Pons (tissue), 1 donor: Measurements from ENCODE around the gene NGFR.

Source experiments
- DNase-seq: peaks from one replicate; pipeline ENCODE4 v3.0.0-alpha.2; 2016; ENCODE audit warnings: low spot score

Gene NGFR

GRCh38 chr17:49494986-49495841 lies at the start of gene NGFR:
Gene NGFR (plus strand): TSS chr17:49495293. CDS start chr17:49495418, 125 bp downstream.
- peak; percentile 48 for DNase-seq

GRCh38 chr17:49445591-49445990 lies 49.5 kb upstream of the NGFR start:
- no peak for DNase-seq

- DNase-seq, result no peak
Measured at GRCh38 chr17:49447628-49448302, 47.3 kb upstream of the NGFR start.

DNA sequence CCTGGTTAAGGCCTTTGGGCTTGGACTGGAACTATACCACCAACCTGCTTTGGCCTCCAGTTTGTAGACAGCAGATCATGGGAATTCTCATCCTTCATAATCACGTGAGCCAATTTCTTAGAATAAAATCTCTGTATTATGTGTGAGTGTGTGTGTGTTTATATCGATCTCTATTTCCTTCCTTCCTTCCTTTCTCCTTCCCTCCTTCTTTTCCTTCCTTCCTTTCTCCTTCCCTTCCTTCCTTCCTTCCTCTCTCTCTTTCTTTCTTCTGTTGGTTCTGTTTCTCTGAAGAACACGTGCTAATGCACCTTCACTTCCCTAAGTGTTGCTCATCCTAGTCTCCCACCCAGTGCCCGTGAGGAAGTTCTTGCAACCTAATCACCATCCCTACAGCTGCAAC lies 44.9 kb upstream of the NGFR start:
- no peak for DNase-seq

DNA sequence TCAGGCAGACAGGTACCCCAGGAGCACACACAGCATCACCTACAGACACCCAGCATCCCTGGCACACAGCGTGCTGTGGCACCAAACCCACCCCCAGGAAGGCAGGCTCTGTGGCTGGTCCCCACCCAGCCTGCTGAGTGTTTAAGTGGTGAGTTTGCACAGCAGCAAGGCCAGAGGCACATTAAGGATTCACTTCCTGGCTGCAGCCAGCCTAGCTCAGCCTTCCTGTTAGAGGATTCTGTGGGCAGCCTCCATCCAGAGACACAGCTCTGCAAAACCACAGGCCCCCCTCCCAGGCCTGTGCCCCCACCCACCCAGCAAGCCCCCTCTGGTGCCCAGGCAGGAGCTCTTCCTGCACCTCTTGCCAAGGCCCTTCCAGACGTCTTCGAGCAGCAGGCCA lies 44.4 kb upstream of the NGFR start:
- DNase-seq, result no peak

GRCh38 chr17:49452201-49452600 lies 42.9 kb upstream of the NGFR start:
- no peak for DNase-seq

DNA sequence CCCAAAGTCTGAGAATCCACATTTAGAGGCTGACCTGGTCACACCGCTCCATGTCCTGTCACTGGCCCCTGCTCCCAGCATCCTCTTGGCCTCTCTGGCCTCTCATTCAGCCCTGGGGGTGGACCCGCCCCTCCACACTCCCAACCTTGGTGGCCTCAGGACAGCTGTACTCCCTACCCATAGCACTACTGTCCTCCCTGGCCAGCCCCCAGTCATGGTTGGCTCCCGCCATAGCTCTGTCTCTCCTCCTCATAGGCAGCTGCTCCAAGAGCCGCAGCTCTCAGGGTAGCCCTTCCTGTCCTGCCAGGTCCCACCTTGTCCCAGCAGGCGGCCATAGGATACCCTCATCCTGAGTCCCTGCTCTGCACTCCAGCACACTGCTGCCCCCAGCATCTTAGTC lies 42.4 kb upstream of the NGFR start:
- DNase-seq, result no peak

DNA sequence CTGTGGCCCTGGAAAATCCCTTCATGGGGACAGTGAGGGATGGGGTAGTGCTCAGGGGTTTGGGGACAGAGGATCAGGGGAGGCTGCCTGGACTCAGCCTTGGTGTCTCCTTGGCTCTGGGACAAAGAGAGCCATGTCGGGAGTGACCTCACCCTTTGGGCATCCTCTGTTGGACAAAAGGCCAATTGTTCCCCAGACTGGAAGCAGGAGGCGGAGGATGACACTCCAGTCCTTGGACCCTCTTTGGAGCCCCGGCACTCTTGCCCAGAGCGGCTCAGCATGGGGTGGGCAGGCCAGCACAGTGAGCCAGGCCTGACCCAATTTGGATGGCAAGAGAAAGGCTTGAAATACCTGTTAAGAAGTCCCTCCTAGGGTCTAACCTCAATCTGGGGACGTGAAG lies 41.0 kb upstream of the NGFR start:
- peak; percentile 89 for DNase-seq

- no peak for DNase-seq
Measured at GRCh38 chr17:49455272-49455861, 39.7 kb upstream of the NGFR start.

DNA sequence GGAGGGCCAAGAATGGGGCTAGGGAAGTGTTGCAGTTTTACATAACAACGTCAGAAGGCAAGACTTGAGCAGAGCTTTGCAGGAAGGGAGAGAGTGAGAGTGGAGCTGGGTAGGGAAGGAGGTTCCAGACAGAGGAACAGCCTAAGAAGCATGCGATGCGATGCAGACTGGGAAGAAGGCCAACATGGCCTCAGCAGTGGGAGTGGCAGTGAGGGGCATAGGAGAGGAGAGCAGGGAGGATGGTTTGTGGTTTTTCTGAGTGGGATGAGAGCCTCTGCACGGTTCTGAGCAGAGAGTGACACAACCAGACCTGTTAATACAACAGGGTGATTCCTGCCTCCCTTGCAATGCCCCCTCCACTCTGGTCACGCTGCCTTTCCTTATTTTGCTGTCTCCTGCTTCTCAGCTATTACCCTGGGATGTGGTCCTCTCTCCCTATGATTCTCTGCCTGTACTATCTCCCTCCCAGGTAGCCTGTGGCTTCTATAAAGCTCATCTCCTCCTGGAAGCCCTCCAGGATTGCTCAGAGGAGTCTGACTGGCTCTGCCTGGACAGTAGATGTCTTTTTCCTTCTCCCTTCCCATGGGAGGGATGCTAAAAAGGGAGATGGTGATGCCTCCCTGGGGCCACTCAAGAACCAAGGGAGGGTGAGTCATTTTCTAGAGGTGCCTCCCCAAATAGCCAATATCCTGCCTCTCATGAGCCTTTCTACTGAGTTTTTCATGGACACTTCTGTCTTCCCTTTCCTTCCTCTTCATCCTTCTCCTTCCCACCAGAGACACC lies 38.7 kb upstream of the NGFR start:
- DNase-seq, result no peak

DNA sequence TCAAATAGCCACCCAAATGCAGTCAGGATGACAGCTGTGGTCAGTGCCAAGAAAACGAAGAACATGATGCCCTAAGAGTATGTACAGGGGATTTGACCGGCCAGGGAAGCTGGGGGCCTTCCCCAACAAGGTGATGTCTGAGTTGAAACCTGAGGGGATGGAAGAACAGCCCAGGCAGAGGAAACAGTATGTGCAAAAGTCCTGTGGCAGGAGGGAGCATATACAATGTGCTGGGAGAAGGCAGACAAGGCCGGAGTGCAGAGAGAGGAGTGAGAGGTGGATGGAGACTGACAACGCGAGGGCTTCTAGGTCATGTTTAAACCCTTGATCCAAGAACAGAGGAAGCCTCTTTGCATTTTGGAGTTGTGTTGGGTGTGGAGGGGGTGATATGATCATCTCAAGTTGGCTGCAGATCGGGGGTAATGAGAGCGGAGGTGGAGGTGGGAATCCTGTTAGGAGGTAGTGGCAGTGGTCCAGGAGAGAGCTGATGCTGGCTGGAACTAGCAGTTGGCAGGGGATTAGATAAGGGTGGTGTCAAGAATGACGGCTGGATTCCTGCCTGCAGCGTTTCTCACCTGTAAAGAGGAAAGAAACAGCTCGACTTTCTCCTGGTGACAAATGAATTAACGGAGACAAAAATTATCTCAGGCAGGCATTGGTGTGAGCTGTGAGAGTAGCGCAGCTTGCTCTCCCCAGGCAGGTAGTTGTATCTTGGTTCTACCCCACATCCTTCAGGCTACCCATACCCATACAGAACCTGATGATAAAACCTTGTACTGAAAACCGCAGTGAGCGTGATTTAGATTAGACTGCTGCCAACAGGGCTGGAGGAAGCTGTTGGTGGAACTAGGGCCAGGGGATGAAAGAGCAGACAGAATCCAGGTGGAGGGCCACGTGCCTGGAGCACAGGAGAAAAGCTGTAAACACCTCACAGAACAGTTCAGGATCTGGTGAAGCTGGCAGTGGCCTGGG lies 37.2 kb upstream of the NGFR start:
- DNase-seq, result no peak

- DNase-seq, result no peak
Measured at GRCh38 chr17:49459401-49459984, 35.6 kb upstream of the NGFR start.

DNA sequence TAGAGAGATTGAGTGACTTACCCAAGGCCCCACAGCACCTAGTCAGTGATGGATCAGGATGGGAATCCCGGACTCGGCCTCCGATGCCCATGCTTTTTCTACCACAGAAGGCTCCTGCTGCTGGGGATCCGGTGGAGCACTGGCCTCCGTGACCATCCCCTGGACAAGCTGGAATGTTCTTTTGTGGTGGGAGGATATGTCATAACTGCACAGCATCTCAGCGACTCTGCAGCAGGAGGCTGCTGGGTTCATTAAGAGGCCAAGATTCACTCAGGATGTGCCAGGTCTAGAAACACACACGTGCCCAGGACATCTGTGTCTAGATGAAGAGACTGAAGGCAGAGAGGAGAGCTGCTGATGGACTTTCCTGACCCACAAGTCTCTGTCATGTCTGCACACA lies 34.7 kb upstream of the NGFR start:
- no peak for DNase-seq

GRCh38 chr17:49461580-49461979 lies 33.5 kb upstream of the NGFR start:
- no peak for DNase-seq

GRCh38 chr17:49464049-49464448 lies 31.0 kb upstream of the NGFR start:
- no peak for DNase-seq

DNA sequence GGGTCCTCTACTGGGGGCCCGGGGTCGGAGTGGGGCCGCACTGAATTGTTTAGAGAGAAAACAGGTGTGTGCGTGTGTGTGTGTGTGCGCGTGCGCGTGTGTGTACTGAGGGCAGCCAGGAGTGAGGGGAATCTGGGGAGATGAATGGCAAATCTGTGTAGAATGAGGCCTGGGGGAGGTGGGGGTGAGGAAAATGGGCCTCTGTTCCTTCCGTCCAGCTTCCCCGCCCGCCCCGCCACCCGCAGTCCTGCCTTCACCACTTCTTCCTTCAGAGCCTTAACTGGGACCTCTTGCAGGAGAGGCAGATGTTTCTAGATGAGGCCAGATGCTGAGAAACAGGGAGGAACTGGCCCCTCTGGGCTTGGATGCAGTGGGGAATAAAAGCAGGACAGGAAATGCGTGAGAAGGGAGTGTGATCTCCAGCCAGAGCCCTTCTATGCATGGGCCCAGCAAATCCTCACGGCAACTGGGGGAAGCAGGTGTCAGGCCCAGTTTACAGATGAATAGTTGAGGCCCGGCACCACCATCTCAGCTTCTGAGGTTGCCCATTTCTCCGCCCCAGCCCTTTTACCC lies 29.7 kb upstream of the NGFR start:
- DNase-seq, result no peak

- no peak for DNase-seq
Measured at GRCh38 chr17:49466436-49466835, 28.7 kb upstream of the NGFR start.

- DNase-seq, result no peak
Measured at GRCh38 chr17:49467175-49467574, 27.9 kb upstream of the NGFR start.

DNA sequence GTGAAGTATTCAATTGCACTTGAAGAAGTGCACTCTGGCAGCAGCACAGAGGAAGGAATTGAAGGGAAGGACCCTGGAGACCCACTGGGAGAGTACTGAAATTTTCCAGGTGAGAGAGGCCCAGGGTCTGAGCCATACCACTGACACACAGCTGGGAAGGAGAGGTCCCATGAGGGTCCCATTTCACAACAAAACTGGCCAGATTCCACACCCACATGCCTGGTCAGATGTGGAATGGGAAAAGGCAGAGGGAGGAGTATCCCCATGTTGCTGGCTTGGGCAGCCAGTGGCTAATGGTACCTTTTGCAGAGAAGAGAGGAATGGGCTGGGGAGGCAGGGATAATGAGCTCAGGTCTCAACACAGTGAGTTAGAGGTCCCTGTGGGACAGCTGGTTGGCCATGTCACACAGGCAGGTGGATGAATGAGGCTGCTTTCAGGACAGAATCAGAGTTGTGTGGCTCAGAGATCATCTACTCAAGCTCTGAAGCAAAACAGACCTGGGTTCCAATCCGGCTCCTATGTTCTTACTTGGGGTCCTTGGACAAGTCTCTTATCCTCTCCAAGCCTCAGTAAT lies 26.2 kb upstream of the NGFR start:
- DNase-seq, result no peak
